ENCODE measurements around the gene UFSP1.
"Not testable (repeated sequence)": the region's sequence is repeated elsewhere in the genome, so short reads cannot be mapped to it uniquely, and the experiment has no call there.

The UFSP1 gene

DNA sequence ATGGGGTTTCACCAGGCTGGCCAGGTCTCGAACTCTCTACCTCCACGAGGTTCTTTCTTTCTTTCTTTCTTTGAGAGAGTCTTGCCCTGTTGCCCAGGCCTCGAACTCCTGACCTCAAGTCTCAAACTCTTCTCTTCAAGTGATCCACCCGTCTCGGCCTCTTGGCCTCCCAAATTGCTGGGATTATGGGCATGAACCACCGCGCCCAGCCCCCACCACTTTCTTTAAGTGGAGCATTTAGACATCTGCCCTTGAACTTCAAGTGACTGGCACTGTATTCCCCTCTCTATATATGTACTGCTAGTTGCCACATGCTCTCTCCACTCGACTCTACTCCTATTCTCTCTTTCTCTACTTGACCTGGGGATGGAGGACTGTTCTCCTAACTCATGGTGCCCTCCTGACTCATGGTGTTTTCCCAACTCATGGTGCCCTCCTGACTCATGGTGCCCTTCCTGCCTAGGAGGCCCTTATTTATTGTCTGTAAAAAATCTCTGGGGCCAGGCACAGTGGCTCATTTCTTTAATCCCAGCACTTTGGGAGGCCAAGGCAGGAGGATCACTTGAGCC, 25.4 kb upstream of the UFSP1 start:
- TF ChIP-seq, protein P1, sequence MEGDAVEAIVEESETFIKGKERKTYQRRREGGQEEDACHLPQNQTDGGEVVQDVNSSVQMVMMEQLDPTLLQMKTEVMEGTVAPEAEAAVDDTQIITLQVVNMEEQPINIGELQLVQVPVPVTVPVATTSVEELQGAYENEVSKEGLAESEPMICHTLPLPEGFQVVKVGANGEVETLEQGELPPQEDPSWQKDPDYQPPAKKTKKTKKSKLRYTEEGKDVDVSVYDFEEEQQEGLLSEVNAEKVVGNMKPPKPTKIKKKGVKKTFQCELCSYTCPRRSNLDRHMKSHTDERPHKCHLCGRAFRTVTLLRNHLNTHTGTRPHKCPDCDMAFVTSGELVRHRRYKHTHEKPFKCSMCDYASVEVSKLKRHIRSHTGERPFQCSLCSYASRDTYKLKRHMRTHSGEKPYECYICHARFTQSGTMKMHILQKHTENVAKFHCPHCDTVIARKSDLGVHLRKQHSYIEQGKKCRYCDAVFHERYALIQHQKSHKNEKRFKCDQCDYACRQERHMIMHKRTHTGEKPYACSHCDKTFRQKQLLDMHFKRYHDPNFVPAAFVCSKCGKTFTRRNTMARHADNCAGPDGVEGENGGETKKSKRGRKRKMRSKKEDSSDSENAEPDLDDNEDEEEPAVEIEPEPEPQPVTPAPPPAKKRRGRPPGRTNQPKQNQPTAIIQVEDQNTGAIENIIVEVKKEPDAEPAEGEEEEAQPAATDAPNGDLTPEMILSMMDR (IDR thresholded peaks at IDR 0.05; ENCODE audit: low read depth, low read length): no peak
- H3K4me3 ChIP-seq (ENCODE audit: low read depth, low read length): no peak overlapping the region
- in situ Hi-C loops (cut with HindIII; ENCODE audit: low sequenced_read_pairs): no loop called here
- DNase-seq (ENCODE audit: low read depth, low spot score): no peak

DNA sequence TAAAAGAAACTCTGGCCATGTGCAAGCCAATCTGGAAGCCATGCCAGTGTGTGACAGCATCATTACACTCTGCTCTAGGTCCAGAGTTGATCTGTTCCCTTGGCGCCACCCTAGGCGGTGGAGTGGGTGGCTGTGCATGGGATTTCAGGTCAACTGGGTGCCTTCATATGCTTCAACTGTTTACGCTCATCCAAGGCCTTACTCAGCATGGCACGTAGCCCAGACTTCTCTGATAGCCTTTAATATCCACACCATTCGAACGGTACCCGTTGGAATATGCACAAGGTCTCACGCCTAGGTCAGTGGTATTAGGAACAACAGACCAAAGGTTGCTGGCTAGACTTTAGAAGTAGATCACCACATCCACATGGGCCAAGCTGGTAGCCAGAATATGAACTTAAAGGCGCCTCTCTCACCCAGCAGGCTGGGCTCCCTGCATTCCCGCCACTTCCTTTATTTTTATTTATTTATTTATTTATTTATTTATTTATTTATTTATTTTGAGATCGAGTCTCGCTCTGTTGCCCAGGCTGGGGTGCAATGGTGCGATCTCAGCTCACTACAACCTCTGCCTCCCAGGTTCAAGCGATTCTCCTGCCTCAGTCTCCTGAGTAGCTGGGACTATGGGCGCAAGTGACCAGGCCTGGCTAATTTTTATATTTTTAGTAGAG, 24.8 kb upstream of the UFSP1 start:
- no peak for DNase-seq (ENCODE audit: low read depth, low spot score)
- in situ Hi-C loops (cut with HindIII; ENCODE audit: low sequenced_read_pairs): no loop called here
- no peak overlapping the region for H3K4me3 ChIP-seq (ENCODE audit: low read depth, low read length)
- TF ChIP-seq, protein P1 (IDR thresholded peaks at IDR 0.05; ENCODE audit: low read depth, low read length): no peak

DNA sequence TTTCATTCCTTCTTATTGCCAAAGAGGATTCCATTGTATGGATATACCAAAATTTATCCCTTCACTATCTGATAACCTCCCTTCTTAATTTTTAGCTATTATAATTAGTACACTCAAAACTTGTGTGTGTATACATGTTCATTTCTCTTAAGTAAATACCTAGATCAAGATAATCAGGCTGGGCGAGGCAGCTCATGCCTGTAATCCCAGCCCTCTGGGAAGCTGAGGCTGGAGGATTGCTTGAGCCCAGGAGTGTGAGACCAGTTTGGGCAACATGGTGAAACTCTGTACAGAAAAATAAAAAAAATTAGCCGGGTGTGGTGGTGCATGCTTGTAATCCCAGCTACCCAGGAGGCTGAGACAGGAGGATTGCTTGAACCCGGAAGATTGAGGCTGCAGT, 22.0 kb upstream of the UFSP1 start:
- DNase-seq (ENCODE audit: low read depth, low spot score): no peak
- TF ChIP-seq, protein P1 (IDR thresholded peaks at IDR 0.05; ENCODE audit: low read depth, low read length): no peak
- in situ Hi-C loops (cut with HindIII; ENCODE audit: low sequenced_read_pairs): no loop called here
- H3K4me3 ChIP-seq (ENCODE audit: low read depth, low read length): no peak overlapping the region

DNA sequence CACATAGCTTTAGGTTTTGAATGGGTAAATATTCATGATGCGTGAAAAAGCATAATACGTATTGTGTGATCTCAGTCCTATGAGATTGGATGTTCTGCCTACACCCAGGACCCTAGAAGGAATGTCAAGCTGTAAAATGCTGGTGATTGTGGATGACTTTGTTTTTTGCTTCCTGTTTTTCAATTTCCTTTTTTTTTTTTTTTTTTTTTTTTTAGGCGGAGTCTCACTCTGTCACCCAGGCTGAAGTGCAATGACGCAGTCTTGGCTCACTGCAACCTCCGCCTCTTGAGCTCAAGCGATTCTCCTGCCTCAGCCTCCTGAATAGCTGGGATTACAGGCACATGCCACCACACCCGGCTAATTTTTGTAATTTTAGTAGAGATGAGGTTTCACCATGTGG, 20.9 kb upstream of the UFSP1 start:
- DNase-seq (ENCODE audit: low read depth, low spot score); H3K4me3 ChIP-seq (ENCODE audit: low read depth, low read length); in situ Hi-C loops (cut with HindIII; ENCODE audit: low sequenced_read_pairs): not testable (repeated sequence)

DNA sequence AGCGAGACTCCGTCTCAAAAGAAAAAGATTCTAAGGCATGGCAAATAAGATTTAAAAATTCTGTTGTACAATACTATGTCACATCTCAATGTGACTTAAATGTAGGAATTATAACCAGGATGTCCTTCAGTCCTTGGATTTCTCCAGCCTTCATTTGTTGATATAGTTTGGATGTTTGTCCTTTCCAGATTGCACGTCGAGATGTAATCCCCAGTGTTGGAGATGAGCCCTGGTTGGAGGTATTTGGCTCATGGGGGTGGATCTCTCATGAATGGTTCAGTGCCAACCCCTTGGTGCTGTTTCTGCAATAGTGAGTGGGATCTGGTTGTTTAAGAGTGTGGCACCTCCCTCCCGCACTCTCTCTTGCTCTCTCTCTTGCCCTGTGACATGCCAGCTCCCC, 19.0 kb upstream of the UFSP1 start:
- in situ Hi-C loops (cut with HindIII; ENCODE audit: low sequenced_read_pairs): no loop called here
- no peak overlapping the region for H3K4me3 ChIP-seq (ENCODE audit: low read depth, low read length)
- TF ChIP-seq, protein P1 (IDR thresholded peaks at IDR 0.05; ENCODE audit: low read depth, low read length): no peak
- DNase-seq (ENCODE audit: low read depth, low spot score): no peak

DNA sequence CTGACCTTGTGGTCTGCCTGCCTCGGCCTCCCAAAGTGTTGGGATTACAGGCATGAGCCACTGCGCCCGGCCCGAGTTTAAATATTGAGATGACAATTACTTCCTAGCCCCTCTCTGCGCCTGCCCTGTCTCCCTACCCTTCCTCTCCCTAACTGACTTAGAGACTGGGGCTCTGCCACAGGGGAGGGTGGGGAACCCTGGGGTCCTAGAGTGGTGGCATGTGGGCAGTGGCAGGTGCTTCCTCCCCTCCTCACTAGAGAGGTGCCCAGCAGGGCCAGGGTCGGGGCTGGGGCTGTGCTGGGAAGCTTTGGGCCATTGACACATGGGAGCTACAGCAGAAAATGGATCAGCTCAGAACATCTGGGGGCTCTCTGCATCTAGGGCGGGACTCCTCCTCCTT, 13.1 kb upstream of the UFSP1 start:
- DNase-seq (ENCODE audit: low read depth, low spot score): no peak
- TF ChIP-seq, protein P1 (IDR thresholded peaks at IDR 0.05; ENCODE audit: low read depth, low read length): no peak
- in situ Hi-C loops (cut with HindIII; ENCODE audit: low sequenced_read_pairs): no loop called here
- no peak overlapping the region for H3K4me3 ChIP-seq (ENCODE audit: low read depth, low read length)

DNA sequence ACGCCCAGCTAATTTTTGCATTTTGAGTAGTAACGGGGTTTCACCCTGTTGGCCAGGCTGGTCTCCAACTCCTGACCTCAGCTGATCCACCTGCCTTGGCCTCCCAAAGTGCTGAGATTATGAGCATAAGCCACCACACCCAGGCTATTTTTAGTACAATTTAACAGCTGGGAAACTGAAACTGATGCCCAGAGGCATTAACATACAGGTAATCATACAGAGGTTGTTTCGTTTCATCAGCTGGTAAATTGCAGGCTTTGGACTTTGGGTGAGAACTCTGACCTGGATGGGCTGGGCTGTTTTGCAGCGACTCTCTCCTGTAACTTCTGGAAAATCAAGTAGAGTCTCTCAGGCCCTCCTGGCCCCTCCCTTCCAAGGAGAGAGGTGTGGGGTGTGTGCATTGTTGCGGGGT, 12.4 kb upstream of the UFSP1 start:
- DNase-seq (ENCODE audit: low read depth, low spot score): no peak
- no peak overlapping the region for H3K4me3 ChIP-seq (ENCODE audit: low read depth, low read length)
- in situ Hi-C loops (cut with HindIII; ENCODE audit: low sequenced_read_pairs): no loop called here
- TF ChIP-seq, protein P1 (IDR thresholded peaks at IDR 0.05; ENCODE audit: low read depth, low read length): no peak
